NOMO-1 treated with dmso at 0.1 percent for 144 hours (cell line): Measurements from ENCODE around the gene MAML3.

ENCODE experiments used
- DNase-seq: peaks from one replicate; lab custom pipeline; 2025; ENCODE audit not compliant: unreplicated experiment; lab: John Stamatoyannopoulos, UW

MAML3 gene

DNA sequence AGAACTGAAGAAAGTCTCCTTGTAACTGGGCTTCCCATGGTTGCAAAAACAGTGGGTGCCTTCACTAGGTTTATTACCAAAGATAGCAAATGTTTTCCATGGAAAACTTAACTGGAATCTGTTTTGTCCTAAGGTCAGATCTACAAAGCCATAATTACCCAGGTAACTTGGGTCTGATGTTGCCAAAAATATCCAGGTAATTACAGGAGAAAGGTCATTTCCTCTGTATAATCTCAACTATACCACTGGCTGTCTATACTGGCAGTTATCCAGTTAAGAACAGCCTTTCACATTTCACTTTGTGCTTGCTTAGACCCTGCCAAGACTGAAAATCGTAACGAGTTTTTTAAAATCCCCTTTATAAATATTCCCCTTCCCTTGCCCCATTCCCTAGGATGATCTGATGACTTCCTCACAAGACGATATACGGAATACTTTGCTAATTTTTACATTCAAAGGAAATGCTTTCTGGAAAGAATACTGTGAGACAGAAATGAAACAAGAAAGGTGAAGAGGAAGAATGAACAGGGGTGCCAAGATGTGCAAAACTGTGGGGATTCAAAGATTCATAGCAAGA lies 105.5 kb downstream of the MAML3 start:
- DNase-seq = no peak

DNA sequence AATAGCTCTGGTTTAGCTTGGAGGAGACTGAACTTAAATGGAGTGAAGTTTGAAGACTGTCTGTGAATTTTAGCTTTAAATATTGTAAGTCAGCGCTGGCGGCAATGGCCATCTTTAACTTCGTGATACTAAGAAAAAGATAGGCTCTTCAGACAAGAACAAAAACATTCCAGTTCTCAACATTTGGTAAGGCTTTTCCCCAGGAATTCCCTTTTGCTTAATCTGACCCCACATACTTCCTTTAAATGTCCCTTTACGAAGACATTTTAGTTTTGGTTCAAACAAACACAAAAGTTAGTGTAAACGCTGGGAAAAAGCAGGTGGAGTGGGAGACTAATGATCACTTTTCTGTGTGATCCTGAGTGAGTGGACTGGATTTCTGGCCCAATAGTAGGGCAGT lies 106.2 kb downstream of the MAML3 start:
- DNase-seq = no peak

DNA sequence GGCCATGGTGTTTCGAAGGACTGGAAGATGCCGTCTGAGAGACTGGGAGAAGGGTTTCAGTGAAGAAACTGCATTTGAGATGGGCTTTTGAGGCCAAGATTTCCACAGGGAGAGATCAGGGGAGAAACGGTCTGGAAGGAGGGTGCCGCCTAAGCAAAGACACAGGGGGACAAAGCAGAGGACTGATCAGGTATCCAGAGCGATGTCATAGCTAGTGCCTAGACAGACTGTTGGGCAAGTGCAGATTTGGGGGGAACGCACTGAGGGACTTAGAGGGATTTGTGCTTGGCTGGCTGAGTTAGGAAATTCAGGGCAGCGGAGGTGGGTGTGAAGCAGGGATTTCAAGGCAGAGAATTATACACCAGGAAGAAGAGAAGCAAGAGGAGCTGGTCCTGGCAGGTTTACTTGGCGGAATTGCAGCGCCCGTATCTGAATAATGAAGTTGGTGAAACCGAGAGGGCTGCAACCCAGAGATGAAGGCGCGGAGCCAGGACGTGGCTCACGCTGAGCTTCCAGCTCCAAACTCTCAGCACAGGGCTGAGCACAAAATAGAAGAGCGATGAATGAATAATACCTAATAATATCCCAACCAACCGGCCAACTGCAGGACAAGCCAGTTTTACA lies 106.9 kb downstream of the MAML3 start:
- DNase-seq = no peak

DNA sequence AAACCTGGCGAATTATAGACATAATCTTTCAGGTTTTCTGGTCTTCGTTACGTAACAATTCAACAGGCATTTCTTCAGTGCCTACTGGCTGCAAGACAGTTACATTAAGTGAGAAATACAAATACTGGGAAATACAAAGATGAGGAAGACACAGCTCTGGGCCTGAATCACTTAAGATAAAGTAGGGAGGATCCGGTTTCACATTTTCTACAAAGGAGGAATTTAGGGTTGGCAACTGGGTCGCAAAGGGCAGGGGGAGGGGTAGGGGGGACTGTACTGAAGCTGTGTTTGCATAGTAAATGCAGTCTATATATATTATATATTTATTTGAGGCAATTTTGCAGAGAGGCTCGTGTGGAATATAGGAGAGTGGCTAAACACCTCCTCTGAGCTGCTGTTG lies 107.4 kb downstream of the MAML3 start:
- DNase-seq = no peak

DNA sequence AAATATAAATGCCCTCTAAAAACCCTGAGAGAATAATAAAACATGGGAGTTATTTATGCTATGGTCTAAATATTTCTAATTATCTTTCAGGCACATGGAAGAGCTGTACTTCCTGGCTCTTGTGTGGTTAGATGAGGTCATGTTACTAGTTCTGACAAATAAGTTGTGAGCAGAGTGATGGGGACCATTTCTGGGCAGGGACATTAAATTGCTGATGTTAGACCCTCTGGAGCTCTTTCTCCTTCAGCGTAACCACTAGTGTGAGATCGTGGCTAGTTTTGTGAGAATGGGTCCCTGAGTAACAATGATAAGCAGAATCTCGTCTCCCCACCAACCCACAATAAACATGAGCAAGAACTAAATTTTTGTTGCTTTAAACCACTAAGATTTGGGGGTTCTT lies 108.0 kb downstream of the MAML3 start:
- no peak for DNase-seq

DNA sequence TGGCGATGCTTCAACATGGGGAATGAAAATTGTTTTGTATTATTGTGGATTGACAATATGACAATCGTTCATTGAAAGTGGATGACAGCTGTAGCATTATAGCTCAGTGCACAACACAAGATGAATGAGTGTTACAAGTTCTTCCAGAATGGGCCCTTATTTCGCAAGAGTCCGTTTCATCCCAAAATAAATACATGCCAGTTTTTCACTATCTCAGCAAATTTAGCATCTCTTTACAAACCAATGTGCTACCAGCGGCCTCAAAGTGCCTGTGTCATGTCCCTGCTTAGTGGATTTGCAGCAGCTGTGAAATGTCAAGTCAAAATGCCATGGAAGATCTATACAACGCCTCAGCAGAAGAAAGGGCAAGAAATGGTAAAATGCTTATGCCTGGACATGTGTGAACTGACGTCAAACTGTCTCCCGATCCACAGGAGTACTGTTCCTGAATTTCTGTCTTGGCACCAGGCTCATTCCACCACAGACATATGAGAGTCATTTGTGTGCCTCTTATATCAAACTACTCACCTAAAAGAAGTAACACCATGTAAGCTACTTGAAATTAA lies 109.6 kb downstream of the MAML3 start:
- no peak for DNase-seq

DNA sequence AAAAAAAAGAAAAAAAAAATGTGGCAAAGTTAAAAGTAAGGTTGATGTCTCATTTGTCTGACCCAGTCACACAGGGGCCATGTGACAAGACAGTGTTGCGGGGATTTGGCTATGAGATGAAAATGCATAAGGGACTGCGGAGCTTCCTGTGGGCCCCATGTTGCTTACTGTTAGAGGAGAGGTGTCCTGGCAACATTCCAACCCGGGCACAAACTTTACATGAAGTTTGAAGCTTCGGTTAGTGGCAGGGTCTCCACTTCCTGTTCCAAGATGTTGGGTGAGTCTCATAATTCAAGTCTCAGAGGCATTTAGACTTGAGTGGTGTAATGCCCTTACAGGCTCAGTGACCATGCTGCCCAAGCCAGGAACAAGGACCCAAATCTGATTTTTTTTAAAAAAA lies 111.3 kb downstream of the MAML3 start:
- DNase-seq = no peak

DNA sequence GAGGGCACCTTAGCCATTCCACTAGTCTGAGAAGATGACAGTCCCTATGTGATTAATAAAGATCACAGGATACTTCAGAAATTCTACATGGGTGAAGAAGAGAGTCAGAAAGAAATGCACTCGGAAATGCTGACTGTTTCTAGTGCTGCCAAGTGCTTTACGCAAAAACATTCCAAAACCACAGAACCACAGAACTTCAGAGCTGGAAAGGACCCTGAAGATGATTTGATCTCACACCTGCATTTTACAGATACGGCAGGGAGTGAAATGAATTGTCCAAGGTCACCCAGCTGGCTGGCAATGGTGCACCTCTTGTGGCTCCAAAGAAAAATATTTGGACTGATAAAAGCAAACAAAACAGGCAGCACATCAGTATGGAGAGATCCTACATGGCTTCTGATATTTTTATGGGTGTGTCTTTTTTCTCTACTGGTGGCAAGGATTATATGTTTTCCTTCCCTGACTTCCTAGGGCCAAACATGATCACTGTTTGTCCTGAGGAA lies 115.9 kb downstream of the MAML3 start:
- no peak for DNase-seq

DNA sequence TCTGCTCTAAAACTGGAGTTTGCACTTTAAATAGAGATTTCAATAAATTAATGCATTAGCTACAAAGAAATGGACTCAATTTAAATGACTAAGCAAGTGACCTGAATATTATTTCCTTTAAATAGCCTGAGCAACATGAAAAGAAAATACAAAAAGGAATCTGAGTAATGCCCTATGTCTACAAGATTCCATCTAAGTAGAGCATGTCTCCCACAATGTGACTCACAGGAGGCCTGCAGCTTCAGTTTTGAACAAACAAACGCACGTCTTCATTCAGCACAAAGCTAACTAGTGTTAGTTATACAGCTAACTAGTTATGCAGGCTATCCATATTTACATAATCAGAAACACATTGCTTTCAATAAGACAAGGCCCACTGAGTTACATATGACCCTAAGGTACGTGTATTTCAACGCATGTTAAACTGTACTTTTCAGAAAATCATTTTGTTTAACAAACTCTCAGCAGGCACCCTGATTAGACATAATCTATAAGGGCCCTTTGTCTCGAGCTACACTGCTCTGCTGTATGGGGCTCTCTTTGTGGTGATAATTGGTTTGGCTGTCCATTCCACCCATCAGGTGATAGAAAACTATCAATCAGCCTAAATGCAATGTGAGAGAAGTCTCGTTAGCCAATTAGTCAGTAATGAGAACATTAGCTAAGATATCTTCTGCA lies 116.5 kb downstream of the MAML3 start:
- DNase-seq = no peak

DNA sequence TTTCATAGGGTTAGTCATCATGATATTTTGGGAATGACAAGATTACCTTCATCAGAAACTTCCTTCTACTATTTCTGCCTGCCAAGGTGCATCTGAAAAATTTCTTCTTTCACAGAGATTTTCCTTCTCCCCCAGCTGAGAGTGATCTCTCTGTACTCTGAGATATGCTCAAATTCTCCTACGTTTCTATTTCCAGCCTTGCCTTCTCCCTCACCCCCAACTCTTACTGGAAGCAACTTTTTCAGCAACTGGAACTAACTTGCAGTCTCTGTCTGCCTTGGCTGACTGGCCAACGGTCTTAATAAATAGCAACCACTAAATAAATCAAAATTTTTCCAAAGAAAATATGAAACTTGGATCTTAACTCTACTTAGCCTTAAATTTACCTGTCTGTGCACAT lies 122.3 kb downstream of the MAML3 start:
- no peak for DNase-seq

DNA sequence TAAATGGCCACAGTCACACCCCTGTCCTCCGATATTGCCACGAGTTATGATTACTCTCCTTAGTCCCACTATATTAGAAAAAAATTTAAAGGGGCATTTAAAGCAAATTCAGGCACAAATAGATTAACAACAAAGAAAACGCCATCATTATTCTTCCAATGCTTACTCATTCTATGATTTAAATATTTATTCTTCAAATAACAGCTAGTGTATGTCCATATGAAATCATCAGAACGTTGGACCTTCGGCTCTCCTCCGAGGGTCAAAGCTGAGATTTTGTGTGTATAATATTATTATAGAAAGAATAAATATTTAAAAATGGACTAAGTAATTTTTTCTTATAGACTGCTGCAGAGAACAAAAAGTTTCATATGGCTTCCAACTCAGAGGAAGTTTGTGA lies 122.9 kb downstream of the MAML3 start:
- no peak for DNase-seq

DNA sequence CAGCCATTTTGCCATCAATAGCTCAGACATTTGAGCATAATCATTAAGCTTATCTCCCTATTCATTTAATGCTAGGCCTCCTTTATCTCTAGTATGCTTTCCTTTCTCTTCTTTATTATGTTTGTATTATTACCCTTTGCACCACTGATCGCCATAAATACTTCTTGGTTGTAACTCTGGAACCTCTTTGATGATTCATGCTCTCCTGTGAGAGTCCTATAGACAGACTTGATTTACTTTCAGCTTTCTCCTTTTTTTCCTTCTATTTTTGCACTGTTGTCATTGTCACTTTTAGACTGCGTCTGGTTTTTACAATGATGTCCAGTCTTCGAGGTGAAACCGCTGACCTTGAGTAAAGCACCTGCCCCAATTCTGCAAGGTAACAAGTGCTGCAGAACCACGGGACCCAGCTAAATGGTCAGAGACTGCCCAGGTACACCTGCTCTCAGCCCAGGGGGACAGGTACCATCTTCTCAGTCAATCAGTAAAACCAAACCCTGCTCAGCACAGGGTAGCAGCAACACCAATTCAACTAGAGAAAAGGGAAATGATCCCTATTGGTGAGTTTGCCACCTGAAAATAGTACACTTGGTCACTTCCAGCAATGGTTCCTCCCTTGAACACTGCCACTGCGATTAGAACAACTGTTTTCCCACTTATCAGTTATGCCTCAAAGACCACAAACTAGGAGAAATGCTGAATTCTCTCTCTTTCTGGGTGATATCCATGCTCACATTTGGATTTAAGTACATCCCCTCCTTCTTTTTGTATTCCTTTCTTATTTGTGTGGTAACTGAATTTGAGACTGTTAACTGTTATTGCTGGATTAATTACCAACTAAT lies 125.1 kb downstream of the MAML3 start:
- DNase-seq = no peak

DNA sequence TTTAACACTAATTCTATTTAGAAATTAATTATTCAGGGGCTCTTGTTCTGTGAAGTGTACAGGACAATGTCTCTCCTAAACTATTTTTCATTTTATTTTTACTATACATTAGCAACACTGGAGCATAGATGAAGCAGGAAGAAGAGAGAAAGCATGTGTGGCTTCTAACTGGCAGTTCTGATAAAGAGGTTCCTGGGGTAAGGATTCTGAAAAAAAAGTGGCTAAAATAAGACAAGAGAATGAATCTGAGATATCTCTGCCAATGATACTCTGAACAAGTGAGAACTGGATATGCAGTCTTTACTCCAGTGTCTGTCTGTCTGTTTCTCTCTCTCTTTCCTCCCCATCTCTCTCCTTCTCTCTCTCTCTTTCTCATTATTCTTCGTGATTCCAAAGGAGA lies 125.9 kb downstream of the MAML3 start:
- no peak for DNase-seq

DNA sequence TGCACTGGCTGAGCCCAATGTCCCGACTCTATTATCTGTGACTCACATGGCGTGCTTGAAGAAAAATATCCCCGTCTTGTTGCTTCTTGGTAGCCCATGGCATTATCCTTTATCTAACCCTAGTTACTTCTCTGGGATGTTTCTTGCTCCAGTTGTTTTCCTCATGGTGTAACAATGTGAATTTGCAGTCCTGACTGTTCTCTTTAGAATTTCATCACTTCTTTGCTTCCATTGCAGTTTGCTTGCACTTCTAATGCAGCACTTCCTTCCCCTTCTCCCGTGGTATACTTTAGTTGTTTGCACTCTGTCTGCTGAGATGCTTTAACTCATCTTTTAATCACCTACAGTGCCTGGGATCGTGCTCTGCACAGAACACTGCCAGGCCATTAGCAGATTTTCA lies 126.9 kb downstream of the MAML3 start:
- no peak for DNase-seq

DNA sequence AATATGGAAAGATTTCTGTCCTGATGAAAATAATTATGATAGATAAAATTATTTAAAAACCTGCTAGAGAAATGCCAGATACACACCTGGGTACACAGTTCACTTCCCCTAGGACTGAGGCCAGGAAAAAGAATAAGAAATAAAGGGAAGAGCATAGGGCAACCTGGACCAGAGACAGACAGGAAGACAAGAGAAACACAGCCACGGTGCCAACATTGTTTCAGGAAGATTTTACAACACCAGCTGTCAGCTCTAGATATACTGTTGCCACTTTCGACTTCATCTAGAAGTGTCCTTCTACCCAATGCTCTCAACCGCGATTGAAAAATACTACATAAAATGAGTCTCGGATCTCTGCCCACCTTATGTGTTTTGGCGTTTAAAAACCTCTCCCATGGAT lies 128.5 kb downstream of the MAML3 start:
- DNase-seq = no peak

DNA sequence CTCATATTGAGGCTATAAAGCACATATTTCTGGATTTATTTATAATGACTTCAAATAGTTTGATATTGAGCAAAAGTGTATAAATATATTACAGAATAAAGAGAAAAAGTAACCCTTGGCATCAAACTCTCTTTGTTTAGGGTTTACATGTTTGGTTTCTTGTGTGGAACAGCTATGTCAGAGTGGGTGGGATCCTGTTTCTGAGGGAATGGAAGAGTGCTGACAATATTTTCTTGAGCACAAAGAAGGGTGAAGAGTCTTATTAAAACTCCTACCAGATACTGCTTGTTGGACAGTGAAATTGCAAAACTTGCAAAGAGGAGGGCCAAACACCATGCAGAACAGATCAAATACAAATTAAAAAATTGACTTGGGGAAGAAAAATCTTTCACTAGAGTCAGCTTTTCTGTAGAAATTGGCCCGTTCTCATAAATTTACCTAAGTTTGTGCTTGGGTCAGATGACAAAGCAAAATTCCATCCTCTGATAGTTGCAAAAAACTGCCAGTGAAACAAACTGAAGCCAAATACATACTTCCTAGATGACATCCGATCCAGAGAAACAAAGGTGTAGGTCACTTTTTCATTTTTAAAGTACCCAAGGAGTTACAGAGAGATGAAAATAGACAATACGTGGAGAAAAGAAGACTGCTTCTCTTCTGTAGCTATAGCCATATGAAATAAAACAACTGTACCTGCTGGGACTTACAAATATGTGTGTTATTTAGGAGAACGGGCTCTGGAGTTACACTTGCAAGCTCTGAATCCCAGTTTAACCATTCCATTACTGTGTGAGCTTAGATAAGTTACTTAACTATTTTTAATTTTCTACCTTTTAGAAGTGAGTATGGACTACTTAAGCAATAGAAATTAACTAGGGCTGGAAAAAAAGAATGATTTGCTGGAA lies 133.3 kb downstream of the MAML3 start:
- DNase-seq = no peak

DNA sequence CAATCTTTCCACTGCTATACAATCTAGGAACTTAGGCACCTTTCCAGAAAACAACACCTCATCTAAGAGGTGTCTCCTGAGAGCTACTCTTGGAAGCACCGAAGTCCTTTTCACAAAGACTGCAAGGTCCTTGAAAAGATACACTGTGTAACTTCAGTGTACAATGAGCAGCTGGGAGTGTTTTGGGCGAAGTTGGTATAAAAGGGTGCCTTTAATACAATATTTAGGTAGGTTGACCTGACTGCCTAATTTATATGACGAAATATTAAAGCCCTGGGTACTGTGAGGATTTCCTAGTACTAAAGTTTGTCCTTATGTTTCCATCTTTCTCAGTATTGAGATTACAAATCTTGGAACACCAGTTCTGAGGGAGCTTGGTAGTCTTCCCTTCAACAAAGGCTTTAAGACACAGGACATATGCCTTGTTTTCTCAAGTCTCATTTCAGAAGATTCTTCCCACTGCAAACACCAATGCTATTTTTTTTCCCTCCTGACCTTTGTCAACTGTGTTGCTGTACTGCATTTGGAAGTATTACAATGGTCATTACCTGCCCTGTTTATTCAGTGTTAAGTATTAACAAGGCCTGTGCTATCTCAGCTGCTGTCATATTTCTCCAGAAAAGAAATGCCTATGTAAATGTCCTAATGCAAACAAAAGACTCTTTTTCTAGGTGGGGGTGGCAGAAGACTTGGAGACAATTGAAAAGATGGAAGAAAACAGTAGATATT lies 134.2 kb downstream of the MAML3 start:
- DNase-seq = no peak

DNA sequence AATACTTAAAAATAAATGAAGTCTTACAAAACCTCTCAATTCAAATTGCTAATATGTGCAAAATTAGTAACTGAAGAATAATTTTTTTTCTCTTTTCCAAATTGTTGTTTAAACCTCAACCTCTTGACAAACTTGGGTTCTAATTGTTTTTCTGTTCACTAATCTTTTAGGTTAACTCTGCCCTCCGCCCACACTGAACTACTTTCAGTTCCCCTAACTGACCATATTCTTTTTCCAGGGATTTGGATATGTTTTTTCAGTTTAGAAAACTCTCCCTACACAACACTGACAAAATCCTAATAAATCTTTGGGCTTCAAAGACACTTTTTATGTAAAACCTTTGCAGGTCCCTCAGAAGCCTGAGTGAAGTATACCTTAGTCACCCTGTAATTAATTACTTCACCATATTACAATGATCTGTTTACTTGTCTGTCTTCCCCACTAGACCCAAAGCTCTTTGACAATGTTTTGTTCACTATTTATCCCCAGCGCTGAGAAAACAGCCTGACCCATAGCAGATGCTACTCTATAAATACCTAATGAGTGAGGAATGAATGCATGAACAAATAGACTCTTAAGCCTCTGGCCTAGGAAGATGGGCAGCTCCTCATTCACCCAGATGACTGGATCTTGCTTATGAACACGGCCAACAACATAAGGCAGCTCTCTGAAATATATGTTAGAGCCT lies 134.9 kb downstream of the MAML3 start:
- DNase-seq = peak; percentile 4

DNA sequence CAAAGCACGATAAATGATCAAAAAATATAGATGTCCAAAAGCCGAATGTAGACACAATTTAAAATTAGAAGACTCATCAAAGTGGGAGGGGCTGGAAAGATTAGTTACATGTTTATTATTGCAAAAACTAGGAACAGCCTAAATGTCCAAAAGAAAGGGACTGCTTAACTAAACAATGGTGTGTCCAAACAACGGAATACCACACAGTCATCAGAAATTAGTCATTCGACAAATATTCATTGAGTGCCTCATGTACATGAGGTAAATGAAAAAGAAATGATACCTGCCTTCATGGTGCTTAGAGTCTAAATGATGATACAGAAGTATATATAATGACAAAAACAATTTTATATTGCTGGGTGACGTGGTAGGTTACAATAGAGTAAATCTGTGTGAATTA lies 139.7 kb downstream of the MAML3 start:
- DNase-seq = no peak
